Kasumi-1 (cell line): Measurements from ENCODE around the gene PTCRA.

ENCODE experiments used
- DNase-seq, 2 experiments: peaks; one replicate each; lab custom pipeline; 2025; lab: John Stamatoyannopoulos, UW

The PTCRA gene

GRCh38 chr6:42904467-42904866 lies 11.4 kb upstream of the PTCRA start:
- DNase-seq = no peak

- no peak for DNase-seq
Measured at GRCh38 chr6:42907336-42907735, 8.5 kb upstream of the PTCRA start.

DNA sequence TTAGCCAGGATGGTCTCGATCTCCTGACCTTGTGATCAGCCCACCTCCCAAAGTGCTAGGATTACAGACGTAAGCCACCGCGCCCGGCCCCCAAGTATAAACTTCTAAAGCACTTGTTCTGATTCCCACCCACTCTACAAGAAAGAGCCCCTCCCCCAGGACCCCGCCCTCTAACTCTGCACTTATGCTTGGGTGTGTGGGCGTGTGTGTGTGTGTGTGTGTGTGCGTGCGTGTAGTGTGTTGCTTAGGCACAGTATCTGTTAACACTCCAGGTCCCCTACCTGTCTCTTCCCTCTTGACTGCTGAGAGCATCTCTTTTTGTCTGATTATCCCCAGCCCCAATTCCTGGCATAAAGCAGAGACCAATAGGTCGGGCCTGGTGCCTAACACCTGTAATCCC lies 6.0 kb upstream of the PTCRA start:
- no peak for DNase-seq

- DNase-seq = no peak
Measured at GRCh38 chr6:42911171-42912021, 4.5 kb upstream of the PTCRA start.

DNA sequence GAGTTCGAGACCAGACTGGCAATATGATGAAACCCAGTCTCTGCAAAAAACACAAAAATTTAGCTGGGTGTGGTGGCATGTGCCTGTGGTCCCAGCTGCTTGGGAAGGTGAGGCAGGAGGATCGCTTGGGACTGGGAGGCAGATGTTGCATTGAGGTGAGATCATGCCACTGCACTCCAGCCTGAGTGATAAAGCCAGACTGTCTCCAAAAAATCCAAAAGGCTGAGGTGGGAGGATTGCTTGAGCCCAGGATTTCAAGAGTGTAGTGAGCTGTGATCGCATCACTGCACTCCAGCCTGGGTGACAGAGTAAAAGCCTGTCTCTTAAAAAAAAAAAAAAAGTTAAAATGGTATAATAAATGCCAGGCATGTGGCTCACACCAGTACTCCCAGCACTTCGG lies 1.3 kb upstream of the PTCRA start:
- no peak for DNase-seq

- no peak for DNase-seq
Measured at GRCh38 chr6:42916288-42916687, 435 bp downstream of the PTCRA start.

DNA sequence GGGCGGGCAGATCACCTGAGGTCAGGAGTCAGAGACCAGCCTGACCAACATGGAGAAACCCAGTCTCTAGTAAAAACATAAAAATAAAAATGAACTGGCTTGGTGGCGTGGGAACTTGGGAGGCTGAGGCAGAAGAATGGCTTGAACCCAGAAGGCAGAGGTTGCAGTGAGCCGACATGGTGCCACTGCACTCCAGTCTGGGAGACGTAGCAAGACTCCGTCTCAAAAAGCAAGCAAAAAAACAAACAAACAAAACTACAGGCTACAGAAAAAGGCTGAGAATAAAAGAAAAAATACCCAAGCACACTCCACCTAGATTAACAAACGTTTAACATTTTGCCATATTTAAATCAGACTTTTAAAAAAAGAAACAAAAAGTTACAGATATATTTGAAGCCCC lies 5.9 kb downstream of the PTCRA start:
- no peak for DNase-seq

DNA sequence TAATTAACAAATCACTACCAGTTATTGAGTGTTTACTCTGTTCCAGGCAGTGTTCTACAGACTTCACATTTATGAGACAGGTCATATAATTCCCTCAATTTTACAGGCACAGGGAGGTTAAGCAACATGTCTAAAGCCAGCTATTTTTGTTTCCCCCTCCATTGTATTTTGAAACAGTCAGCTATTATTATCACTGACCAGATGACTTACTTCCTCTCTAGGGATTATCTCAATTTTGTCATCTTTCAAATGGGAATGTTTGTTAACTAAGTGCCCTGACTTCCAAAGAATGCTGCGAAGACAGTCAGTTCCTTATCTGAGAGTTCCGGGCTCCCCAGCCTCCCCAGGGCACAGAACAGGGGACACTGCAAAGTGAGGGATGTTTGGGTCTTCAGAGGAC lies 7.8 kb downstream of the PTCRA start:
- DNase-seq = no peak

DNA sequence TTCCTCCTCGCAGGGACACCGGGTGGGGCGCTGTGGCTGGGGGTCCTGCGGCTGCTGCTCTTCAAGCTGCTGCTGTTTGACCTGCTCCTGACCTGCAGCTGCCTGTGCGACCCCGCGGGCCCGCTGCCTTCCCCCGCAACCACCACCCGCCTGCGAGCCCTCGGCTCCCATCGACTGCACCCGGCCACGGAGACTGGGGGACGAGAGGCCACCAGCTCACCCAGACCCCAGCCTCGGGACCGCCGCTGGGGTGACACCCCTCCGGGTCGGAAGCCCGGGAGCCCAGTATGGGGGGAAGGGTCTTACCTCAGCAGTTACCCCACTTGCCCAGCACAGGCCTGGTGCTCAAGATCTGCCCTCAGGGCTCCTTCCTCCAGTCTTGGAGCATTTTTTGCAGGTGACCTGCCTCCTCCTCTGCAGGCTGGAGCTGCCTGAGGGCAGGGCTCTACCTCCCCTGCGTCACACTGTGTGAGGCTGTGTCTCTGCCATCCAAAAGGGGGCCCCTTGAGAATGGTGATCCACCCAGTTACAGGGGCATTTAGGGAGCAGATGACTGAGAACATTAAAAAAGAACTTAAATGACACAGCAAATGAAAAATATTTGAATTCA lies 9.5 kb downstream of the PTCRA start:
- DNase-seq = no peak

GRCh38 chr6:42928986-42929820 lies 13.3 kb downstream of the PTCRA start, which contains the start of gene CNPY3:
CNPY3 (plus strand) TSS chr6:42929480; CDS start chr6:42929571, 91 bp downstream.
- peak; percentile 99 for DNase-seq

DNA sequence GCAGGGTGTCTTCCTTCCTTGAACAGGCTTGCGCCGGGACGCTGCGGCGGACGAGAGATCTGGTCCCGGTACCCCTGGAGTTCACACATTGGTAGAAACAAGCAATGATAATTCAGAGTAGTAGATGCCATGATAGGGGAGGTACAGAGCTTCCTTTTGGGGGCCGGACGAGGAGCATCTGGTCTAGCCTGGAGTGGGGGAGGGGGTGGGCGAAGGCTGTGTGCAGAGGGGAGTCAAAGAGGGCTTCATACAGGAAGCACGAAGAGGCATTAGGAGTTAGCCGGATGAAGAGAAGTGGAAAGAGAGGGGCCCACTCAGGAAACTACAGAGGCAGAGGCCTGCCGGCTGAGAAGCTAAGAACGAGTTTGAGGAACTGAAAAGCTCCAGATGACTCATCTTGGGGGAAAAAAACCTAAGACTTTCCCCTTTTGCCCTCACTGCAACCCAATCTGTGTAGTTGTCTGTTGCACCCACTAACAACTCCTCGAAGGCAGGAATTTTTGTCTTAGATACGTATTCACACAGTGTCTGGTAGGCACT lies 14.0 kb downstream of the PTCRA start:
- peak; percentile 99 for DNase-seq

DNA sequence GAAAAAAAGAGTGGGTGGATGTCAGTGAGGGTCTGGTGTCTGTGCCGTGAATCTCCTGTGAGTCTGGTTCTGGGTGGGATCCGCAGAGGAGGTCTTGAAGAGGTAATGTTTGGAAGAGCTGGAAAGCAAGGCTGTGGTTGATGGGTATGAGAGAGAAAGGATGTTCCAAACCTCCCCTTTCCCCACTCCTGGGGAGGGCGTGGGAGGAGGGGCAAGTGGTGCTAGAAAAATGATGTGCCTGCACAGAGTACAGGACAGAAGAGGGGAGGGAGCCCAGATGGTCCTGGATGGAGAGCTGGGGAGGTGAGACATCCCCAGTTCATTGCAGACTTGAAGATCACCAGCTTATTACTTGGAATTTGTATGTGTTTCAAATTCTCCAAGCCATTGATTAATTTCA lies 16.6 kb downstream of the PTCRA start:
- DNase-seq = no peak

GRCh38 chr6:42933205-42933604 lies 17.4 kb downstream of the PTCRA start:
- DNase-seq = peak; percentile 78 to 80

GRCh38 chr6:42935322-42935721 lies 19.5 kb downstream of the PTCRA start:
- DNase-seq = peak; percentile 20 to 37

DNA sequence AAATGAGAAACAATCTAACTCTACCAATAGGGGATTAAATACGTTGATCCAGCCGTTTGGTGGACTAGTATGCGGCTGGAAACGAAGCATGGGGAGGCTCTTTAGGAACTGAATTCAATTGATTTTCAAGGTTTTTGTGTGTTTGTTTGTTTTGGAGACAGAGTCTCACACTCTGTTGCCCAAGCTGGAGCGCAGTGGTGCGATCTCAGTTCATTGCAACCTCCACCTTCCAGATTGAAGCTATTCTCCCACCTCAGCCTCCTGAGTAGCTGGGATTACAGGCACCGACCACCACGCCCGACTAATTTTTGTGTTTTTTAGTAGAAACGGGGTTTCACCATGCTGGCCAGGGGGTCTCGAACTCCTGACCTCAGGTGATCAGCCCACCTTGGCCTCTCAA lies 20.5 kb downstream of the PTCRA start:
- no peak for DNase-seq

- DNase-seq = no peak
Measured at GRCh38 chr6:42937548-42938427, 21.9 kb downstream of the PTCRA start.

GRCh38 chr6:42938428-42938796 lies 22.6 kb downstream of the PTCRA start:
- DNase-seq = no peak

- DNase-seq = no peak
Measured at GRCh38 chr6:42938987-42939809, 23.3 kb downstream of the PTCRA start.

- no peak for DNase-seq
Measured at GRCh38 chr6:42939810-42940167, 23.9 kb downstream of the PTCRA start.

DNA sequence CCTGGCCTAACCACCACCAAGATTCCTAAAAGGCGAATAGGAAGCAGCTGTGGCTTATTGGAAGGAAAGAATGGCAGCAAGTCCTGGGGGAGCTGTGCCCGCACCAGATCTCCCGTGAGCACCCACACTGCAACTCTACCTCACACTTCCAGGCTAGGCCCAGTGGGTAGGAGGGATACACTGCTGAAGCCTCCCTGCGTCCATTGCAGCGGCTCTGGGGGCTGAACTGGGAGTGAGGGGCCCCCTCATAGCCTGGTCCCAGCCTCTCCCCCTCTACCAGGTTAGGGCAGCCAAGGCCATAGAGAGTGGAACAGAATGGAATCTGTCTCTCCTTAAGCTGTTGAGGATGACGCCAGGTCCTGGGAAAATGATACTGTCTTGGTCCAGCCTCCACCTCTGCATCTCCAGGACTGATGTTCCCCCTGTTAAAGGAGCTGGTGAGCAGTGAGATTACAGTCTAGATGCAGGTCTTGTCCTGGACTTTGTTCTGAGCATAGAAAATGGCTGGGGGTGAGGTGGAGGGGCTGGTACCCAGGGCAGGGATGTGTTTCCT lies 24.7 kb downstream of the PTCRA start:
- DNase-seq = no peak
